GM23338 (cell line): ENCODE data around the gene ZC2HC1B. TPM values are rescaled to one million over a fixed set of nuclear protein-coding genes. Genes with fewer than 3 reads are reported as not detected.

Experiments used
- ATAC-seq: fragments of 200-7000 bp; cut with Tn5 transposase; 3 replicates; pipeline ENCODE4 v1.9.1; 2020
- DNase-seq: peaks from one replicate; pipeline ENCODE4 v3.0.0-alpha.2; 2015; ENCODE audit warnings: low spot score
- H2AFZ ChIP-seq: fragments of 200-600 bp; sonication (generic); 2 replicates; pipeline ENCODE4 v1.8.0; 2016; ENCODE audit warnings: antibody characterized with exemption, mild to moderate bottlenecking, moderate library complexity
- H3F3A ChIP-seq: fragments of 200-600 bp; sonication (generic); replicated peaks from 2 replicates; pipeline ENCODE4 v1.8.0; 2017; ENCODE audit warnings: antibody characterized with exemption, mixed run types, low read depth
- H3K27ac ChIP-seq: fragments of 200-600 bp; sonication (generic); 2 replicates; pipeline ENCODE4 v1.6.1; 2016; ENCODE audit warnings: low read depth
- H3K27me3 ChIP-seq: fragments of 200-600 bp; sonication (generic); 2 replicates; pipeline ENCODE4 v1.8.0; 2016; ENCODE audit warnings: mild to moderate bottlenecking, mixed run types, moderate library complexity; ENCODE audit not compliant: insufficient read depth
- H3K36me3 ChIP-seq: fragments of 200-600 bp; sonication (generic); 2 replicates; pipeline ENCODE4 v1.8.0; 2016; ENCODE audit warnings: mild to moderate bottlenecking; ENCODE audit not compliant: insufficient read depth
- H3K4me1 ChIP-seq: fragments of 200-600 bp; sonication (generic); 2 replicates; pipeline ENCODE4 v1.8.0; 2016; ENCODE audit warnings: mild to moderate bottlenecking, moderate library complexity; ENCODE audit not compliant: insufficient read depth
- H3K4me2 ChIP-seq: fragments of 200-600 bp; sonication (generic); 2 replicates; pipeline ENCODE4 v1.7.1; 2017; ENCODE audit warnings: mixed run types
- H3K4me3 ChIP-seq: fragments of 200-600 bp; sonication (generic); 2 replicates; pipeline ENCODE4 v1.6.1; 2016; ENCODE audit warnings: mixed run types
- H3K79me2 ChIP-seq: fragments of 200-600 bp; sonication (generic); replicated peaks from 2 replicates; pipeline ENCODE4 v1.8.0; 2017; ENCODE audit warnings: mild to moderate bottlenecking; ENCODE audit not compliant: insufficient read depth
- H3K9me2 ChIP-seq: fragments of 200-600 bp; sonication (generic); 2 replicates; pipeline ENCODE4 v1.8.0; 2017; ENCODE audit not compliant: insufficient read depth
- H4K20me1 ChIP-seq: fragments of 200-600 bp; sonication (generic); replicated peaks from 2 replicates; pipeline ENCODE4 v1.8.0; 2017; ENCODE audit warnings: mild to moderate bottlenecking; ENCODE audit not compliant: insufficient read depth
- H3K27ac Mint-ChIP-seq: 2 replicates; pipeline ENCODE4 v1.8.0; 2020; ENCODE audit warnings: inconsistent platforms, mild to moderate bottlenecking, moderate library complexity, mixed read lengths
- H3K27me3 Mint-ChIP-seq: 3 replicates; pipeline ENCODE4 v1.8.0; 2022; ENCODE audit warnings: low read depth, mild to moderate bottlenecking, moderate library complexity, mixed read lengths, inconsistent platforms; ENCODE audit not compliant: insufficient read depth, poor library complexity
- H3K36me3 Mint-ChIP-seq: 3 replicates; pipeline ENCODE4 v1.8.0; 2021; ENCODE audit warnings: low read depth, mild to moderate bottlenecking, inconsistent platforms, moderate library complexity, mixed read lengths
- H3K4me1 Mint-ChIP-seq: 3 replicates; pipeline ENCODE4 v1.8.0; 2020; ENCODE audit warnings: mild to moderate bottlenecking, inconsistent platforms, mixed read lengths
- H3K4me3 Mint-ChIP-seq: 3 replicates; pipeline ENCODE4 v1.8.0; 2021; ENCODE audit warnings: moderate library complexity, mild to moderate bottlenecking, inconsistent platforms, mixed read lengths
- H3K9me3 Mint-ChIP-seq: 3 replicates; pipeline ENCODE4 v1.8.0; 2020; ENCODE audit warnings: moderate library complexity, mild to moderate bottlenecking, inconsistent platforms, mixed read lengths
- CREB1 ChIP-seq: fragments of 250-450 bp; sonication (Bioruptor Pico); IDR thresholded peaks from 2 replicates; pipeline ENCODE4 v1.5.0; 2020; ENCODE audit warnings: low read depth, mild to moderate bottlenecking, moderate library complexity
- polyA plus RNA-seq: library from polyadenylated mRNA; unstranded; fragments of >200 nt; fragmentation: Nextera tagmentation; extraction: Ambion mirVana; gene quantifications from 2 replicates; pipeline ENCODE4 v1.2.1, GENCODE V29; 2016
- total RNA-seq: library from RNA; depleted of rRNA; stranded (reverse); fragments of >200 nt; shearing (Covaris generic); gene quantifications from 2 replicates; pipeline ENCODE4 v1.2.3, GENCODE V29; 2014
- TF ChIP-seq, protein P1 (sequence below): fragments of 250-450 bp; sonication (Bioruptor Pico); IDR thresholded peaks from 2 replicates; pipeline ENCODE4 v1.5.0; 2020; ENCODE audit warnings: mild to moderate bottlenecking, moderate library complexity

ZC2HC1B gene
- total and polyA plus RNA-seq, 2 experiments from 2014 or later = not detected

- TF ChIP-seq, protein P1, sequence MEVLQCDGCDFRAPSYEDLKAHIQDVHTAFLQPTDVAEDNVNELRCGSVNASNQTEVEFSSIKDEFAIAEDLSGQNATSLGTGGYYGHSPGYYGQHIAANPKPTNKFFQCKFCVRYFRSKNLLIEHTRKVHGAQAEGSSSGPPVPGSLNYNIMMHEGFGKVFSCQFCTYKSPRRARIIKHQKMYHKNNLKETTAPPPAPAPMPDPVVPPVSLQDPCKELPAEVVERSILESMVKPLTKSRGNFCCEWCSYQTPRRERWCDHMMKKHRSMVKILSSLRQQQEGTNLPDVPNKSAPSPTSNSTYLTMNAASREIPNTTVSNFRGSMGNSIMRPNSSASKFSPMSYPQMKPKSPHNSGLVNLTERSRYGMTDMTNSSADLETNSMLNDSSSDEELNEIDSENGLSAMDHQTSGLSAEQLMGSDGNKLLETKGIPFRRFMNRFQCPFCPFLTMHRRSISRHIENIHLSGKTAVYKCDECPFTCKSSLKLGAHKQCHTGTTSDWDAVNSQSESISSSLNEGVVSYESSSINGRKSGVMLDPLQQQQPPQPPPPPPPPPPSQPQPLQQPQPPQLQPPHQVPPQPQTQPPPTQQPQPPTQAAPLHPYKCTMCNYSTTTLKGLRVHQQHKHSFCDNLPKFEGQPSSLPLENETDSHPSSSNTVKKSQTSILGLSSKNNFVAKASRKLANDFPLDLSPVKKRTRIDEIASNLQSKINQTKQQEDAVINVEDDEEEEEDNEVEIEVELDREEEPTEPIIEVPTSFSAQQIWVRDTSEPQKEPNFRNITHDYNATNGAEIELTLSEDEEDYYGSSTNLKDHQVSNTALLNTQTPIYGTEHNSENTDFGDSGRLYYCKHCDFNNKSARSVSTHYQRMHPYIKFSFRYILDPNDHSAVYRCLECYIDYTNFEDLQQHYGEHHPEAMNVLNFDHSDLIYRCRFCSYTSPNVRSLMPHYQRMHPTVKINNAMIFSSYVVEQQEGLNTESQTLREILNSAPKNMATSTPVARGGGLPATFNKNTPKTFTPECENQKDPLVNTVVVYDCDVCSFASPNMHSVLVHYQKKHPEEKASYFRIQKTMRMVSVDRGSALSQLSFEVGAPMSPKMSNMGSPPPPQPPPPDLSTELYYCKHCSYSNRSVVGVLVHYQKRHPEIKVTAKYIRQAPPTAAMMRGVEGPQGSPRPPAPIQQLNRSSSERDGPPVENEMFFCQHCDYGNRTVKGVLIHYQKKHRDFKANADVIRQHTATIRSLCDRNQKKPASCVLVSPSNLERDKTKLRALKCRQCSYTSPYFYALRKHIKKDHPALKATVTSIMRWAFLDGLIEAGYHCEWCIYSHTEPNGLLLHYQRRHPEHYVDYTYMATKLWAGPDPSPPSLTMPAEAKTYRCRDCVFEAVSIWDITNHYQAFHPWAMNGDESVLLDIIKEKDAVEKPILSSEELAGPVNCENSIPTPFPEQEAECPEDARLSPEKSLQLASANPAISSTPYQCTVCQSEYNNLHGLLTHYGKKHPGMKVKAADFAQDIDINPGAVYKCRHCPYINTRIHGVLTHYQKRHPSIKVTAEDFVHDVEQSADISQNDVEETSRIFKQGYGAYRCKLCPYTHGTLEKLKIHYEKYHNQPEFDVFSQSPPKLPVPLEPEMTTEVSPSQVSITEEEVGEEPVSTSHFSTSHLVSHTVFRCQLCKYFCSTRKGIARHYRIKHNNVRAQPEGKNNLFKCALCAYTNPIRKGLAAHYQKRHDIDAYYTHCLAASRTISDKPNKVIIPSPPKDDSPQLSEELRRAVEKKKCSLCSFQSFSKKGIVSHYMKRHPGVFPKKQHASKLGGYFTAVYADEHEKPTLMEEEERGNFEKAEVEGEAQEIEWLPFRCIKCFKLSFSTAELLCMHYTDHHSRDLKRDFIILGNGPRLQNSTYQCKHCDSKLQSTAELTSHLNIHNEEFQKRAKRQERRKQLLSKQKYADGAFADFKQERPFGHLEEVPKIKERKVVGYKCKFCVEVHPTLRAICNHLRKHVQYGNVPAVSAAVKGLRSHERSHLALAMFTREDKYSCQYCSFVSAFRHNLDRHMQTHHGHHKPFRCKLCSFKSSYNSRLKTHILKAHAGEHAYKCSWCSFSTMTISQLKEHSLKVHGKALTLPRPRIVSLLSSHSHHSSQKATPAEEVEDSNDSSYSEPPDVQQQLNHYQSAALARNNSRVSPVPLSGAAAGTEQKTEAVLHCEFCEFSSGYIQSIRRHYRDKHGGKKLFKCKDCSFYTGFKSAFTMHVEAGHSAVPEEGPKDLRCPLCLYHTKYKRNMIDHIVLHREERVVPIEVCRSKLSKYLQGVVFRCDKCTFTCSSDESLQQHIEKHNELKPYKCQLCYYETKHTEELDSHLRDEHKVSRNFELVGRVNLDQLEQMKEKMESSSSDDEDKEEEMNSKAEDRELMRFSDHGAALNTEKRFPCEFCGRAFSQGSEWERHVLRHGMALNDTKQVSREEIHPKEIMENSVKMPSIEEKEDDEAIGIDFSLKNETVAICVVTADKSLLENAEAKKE (CRISPR knock-in tag) = no peak
These were observed 101.4 kb downstream of the ZC2HC1B start (continued) for GRCh38 chr6:143965503-143966171.

DNA sequence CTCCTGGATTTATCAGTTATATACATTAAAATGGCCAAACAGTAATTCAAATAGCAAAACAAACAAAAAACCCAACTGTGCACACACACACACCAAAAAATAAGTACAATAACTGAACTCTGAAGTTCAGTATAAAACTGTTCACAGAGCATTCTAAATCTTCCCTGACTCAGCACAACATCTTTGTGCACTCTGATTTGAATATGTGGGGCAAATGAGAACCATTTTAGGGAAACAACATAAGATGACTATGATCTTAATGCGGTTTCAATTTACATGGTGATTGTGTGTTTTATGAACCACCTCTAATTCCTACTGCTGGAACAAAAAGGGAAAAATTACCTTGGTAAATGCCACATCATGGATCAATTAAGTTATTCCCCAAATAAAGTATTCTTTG, 102.0 kb downstream of the ZC2HC1B start:
- peaks cover 57% of the 10 kb centered on the region for H3K4me1 ChIP-seq
- DNase-seq (no peak), ATAC-seq (no peak)
- no peak for TF ChIP-seq CREB1 (CRISPR knock-in tag)
- no peaks in the 10 kb centered on the region for H3K36me3 ChIP-seq
- H2AFZ ChIP-seq = no peak overlapping the region
- H3K27ac Mint-ChIP-seq = no peak overlapping the region
- peaks cover 100% of the 10 kb centered on the region for H3K27me3 ChIP-seq
- 0 out of 2 replicates have a peak, but pooled peaks cover 5% of the 10 kb centered on the region for H3F3A ChIP-seq
- no peaks in the 10 kb centered on the region for H3K9me3 Mint-ChIP-seq
- no peak overlapping the region for H3K4me3 ChIP-seq
- no peaks in the 10 kb centered on the region for H3K9me2 ChIP-seq
- peaks cover 8% of the 10 kb centered on the region; the same call in 1 of the 2 replicates for H4K20me1 ChIP-seq
- peaks cover 59% of the 10 kb centered on the region for H3K4me1 Mint-ChIP-seq
- H3K79me2 ChIP-seq = no peaks in the 10 kb centered on the region
- H3K27ac ChIP-seq = no peak overlapping the region
- no peaks in the 10 kb centered on the region for H3K36me3 Mint-ChIP-seq
- no peak overlapping the region; the same call in 2 of the 3 replicates for H3K4me3 Mint-ChIP-seq
- H3K27me3 Mint-ChIP-seq = peaks cover 100% of the 10 kb centered on the region
- peak overlapping the region; percentile 33; the same call in 1 of the 2 replicates for H3K4me2 ChIP-seq
